Measurements from ENCODE around the gene NEDD4L.

The NEDD4L gene

GRCh38 chr18:58125183-58125582, 81.2 kb downstream of the NEDD4L start:
- DNase-seq: no peak

- no peak for DNase-seq
Observed at GRCh38 chr18:58125756-58126155, 81.7 kb downstream of the NEDD4L start.

- no peak for DNase-seq
Observed at GRCh38 chr18:58128381-58129374, 84.7 kb downstream of the NEDD4L start.

- no peak for DNase-seq
Observed at GRCh38 chr18:58132595-58133261, 88.7 kb downstream of the NEDD4L start.

- no peak for DNase-seq
Observed at GRCh38 chr18:58135183-58135641, 91.2 kb downstream of the NEDD4L start.

GRCh38 chr18:58135701-58136331, 91.8 kb downstream of the NEDD4L start:
- DNase-seq: peak in 1 of 2 donors; percentile 7

- DNase-seq: no peak
Observed at GRCh38 chr18:58136879-58137278, 92.9 kb downstream of the NEDD4L start.

- no peak for DNase-seq
Observed at GRCh38 chr18:58139459-58140386, 95.7 kb downstream of the NEDD4L start.

GRCh38 chr18:58140387-58141325, 96.6 kb downstream of the NEDD4L start:
- DNase-seq: no peak

- DNase-seq: no peak
Observed at GRCh38 chr18:58143386-58143785, 99.4 kb downstream of the NEDD4L start.

- no peak for DNase-seq
Observed at GRCh38 chr18:58144106-58144505, 100.1 kb downstream of the NEDD4L start.

- no peak for DNase-seq
Observed at GRCh38 chr18:58144671-58145285, 100.8 kb downstream of the NEDD4L start.

- DNase-seq: no peak
Observed at GRCh38 chr18:58146099-58146498, 102.1 kb downstream of the NEDD4L start.

- DNase-seq: no peak
Observed at GRCh38 chr18:58148954-58149471, 105.0 kb downstream of the NEDD4L start.

- DNase-seq: no peak
Observed at GRCh38 chr18:58150772-58151171, 106.7 kb downstream of the NEDD4L start.

GRCh38 chr18:58152216-58152615, 108.2 kb downstream of the NEDD4L start:
- no peak for DNase-seq

GRCh38 chr18:58152891-58153290, 108.9 kb downstream of the NEDD4L start:
- DNase-seq: no peak

GRCh38 chr18:58156516-58156915, 112.5 kb downstream of the NEDD4L start:
- no peak for DNase-seq

- DNase-seq: no peak
Observed at GRCh38 chr18:58157237-58157636, 113.2 kb downstream of the NEDD4L start.

- DNase-seq: no peak
Observed at GRCh38 chr18:58158008-58158407, 114.0 kb downstream of the NEDD4L start.
